Right atrium auricular region (tissue), 2 donors: ENCODE measurements around the gene PAGR1. TPM values are rescaled to one million over a fixed set of nuclear protein-coding genes. Genes with fewer than 3 reads are reported as not detected.
A peak's percentile ranks its signal among the peaks of the same experiment; 100 is the strongest.

ENCODE experiments used
- DNase-seq: peaks from one replicate; pipeline ENCODE4 v3.0.0-alpha.2; 2019; ENCODE audit warnings: low spot score
- H3K27ac ChIP-seq, 2 donors: fragments of 200-600 bp; sonication (generic); 1 replicate in 1 of 2; 2 replicates in 1 of 2; pipeline ENCODE4 v1.5.1; 2016 to 2019
- H3K27me3 ChIP-seq, 2 donors: fragments of 200-600 bp; sonication (generic); one replicate each; pipeline versions ENCODE4 v1.5.1 to v1.6.0; 2017 to 2019
- H3K36me3 ChIP-seq: fragments of 200-600 bp; sonication (generic); one replicate; pipeline ENCODE4 v1.5.1; 2016
- H3K4me1 ChIP-seq, 2 donors: fragments of 200-600 bp; sonication (generic); one replicate each; pipeline versions ENCODE4 v1.5.1 to v1.6.0; 2017 to 2019
- H3K4me3 ChIP-seq, 2 donors: fragments of 200-600 bp; sonication (generic); 1 replicate in 1 of 2; 2 replicates in 1 of 2; pipeline ENCODE4 v1.5.1; 2017 to 2019; ENCODE audit warnings: mild to moderate bottlenecking in 1 of 2, moderate library complexity in 1 of 2
- H3K9me3 ChIP-seq, 2 donors: fragments of 200-600 bp; sonication (generic); one replicate each; pipeline ENCODE4 v1.5.1; 2019
- total RNA-seq, 2 donors: library from RNA; depleted of rRNA; stranded (reverse); fragments of >200 nt; gene quantifications; one replicate each; pipeline ENCODE4 v1.1.0, GENCODE V29; 2016
- TF ChIP-seq, protein P1 (sequence below), 2 donors: fragments of 200-600 bp; sonication (generic); IDR thresholded peaks; one replicate each; pipeline ENCODE4 v1.5.1; 2019; ENCODE audit warnings: antibody characterized with exemption in 2 of 2

The PAGR1 gene
- total RNA-seq, 2 donors from 2014 or later: 23.5 to 27.3 TPM

- no peaks in the 10 kb centered on the region for H3K9me3 ChIP-seq
- H3K27me3 ChIP-seq: no peaks in the 10 kb centered on the region
- H3K4me1 ChIP-seq: peaks cover 0 to 68% of the 10 kb centered on the region in 2 donors
- H3K36me3 ChIP-seq: peaks cover 14% of the 10 kb centered on the region
- H3K27ac ChIP-seq: peak overlapping the region; percentile 94 to 96
- H3K4me3 ChIP-seq: peak overlapping the region; percentile 57 to 69
- TF ChIP-seq, protein P1, sequence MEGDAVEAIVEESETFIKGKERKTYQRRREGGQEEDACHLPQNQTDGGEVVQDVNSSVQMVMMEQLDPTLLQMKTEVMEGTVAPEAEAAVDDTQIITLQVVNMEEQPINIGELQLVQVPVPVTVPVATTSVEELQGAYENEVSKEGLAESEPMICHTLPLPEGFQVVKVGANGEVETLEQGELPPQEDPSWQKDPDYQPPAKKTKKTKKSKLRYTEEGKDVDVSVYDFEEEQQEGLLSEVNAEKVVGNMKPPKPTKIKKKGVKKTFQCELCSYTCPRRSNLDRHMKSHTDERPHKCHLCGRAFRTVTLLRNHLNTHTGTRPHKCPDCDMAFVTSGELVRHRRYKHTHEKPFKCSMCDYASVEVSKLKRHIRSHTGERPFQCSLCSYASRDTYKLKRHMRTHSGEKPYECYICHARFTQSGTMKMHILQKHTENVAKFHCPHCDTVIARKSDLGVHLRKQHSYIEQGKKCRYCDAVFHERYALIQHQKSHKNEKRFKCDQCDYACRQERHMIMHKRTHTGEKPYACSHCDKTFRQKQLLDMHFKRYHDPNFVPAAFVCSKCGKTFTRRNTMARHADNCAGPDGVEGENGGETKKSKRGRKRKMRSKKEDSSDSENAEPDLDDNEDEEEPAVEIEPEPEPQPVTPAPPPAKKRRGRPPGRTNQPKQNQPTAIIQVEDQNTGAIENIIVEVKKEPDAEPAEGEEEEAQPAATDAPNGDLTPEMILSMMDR (IDR thresholded peaks at IDR 0.05): peak in 1 of 2 donors; percentile 62
- DNase-seq: peak; percentile 91
These were observed 8.3 kb upstream of the PAGR1 start for GRCh38 chr16:29807426-29808218.

- Histone ChIP-seq H3K27me3 (no peaks in the 10 kb centered on the region), H3K4me1 (peaks cover 0 to 76% of the 10 kb centered on the region in 2 donors), H3K27ac (peak overlapping the region; percentile 94 to 96), H3K4me3 (peak overlapping the region; percentile 57 to 69), H3K36me3 (peaks cover 14% of the 10 kb centered on the region), H3K9me3 (no peaks in the 10 kb centered on the region)
- DNase-seq: no peak
- TF ChIP-seq, protein P1 (IDR thresholded peaks at IDR 0.05): no peak
These were observed 7.6 kb upstream of the PAGR1 start for GRCh38 chr16:29808219-29808900.

DNA sequence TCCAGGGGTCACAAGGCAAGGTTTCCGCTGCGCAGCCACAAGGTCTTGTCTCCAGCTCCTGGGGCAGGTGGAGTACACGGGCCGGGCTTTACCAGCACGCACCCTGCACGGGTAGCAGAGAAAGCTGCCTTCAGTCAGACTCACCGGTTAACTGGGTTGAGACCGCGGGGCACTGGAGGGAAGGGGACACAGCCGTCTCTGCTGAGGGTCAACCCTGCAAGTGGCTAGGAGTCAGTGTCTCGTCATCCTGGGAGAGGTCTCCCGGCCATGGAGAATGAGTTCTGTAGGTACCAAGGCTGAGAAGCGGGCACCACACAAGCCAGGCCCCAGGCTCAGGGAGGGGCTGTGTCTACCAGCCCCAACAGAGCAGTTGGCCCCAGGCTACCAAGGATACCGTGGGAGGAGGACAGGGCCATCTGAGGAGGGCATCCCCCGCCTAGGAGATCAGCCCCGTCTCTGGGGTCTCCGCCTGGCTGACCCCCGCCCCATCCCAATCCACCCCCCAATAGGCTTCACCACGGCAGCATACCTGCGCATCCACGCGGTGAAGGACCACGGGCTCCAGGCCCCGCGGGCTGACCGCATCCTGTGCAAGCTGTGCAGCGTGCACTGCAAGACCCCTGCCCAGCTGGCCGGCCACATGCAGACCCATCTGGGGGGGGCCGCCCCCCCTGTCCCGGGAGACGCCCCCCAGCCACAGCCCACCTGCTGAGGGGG lies 6.8 kb upstream of the PAGR1 start:
- Histone ChIP-seq H3K4me3 (peak overlapping the region in 1 of 2 donors; percentile 57), H3K9me3 (no peaks in the 10 kb centered on the region), H3K27me3 (no peaks in the 10 kb centered on the region), H3K36me3 (peaks cover 14% of the 10 kb centered on the region), H3K27ac (peak overlapping the region; percentile 94 to 96), H3K4me1 (peaks cover 0 to 75% of the 10 kb centered on the region in 2 donors)
- TF ChIP-seq, protein P1 (IDR thresholded peaks at IDR 0.05): no peak
- DNase-seq: no peak

DNA sequence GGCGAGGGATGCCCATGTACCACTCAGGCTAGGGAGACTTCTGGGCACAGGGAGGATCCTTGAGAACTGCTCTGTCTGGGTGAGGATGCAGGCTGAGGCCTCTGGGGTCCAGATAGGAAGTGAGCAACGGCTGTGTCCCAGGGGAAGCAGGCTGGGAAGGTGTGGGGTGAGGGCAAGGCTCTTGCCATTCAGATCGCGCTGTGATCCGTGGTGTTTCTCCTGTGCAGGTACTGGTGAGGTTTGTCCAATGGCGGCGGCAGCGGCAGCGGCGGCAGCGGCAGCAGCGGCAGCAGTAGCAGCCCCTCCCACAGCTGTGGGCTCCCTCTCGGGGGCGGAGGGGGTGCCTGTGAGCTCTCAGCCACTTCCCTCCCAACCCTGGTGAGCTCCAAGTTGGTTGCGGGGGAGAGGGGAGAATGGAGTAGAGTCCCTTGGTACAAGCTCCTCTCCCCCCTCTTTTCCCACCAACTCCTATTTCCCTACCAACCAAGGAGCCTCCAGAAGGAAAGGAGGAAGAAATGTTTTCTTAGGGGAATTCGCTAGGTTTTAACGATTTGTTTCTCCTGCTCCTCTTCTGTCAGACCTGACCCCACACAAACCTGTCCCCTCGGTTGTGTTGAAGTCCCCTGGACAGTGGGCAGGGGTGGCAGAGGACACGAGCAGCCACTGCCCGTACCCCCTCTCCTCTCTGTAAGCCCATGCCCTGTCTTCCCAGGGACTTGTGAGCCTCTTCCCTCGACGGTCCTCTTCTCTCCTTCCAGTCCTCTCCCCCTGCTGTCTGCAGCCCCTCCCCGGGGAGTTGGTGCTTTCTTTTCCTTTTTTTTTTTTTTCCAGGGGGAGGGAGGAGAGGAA lies 5.9 kb upstream of the PAGR1 start:
- TF ChIP-seq, protein P1 (IDR thresholded peaks at IDR 0.05): no peak
- peak overlapping the region; percentile 94 to 96 for H3K27ac ChIP-seq
- H3K9me3 ChIP-seq: no peaks in the 10 kb centered on the region
- no peaks in the 10 kb centered on the region for H3K27me3 ChIP-seq
- peaks cover 0 to 75% of the 10 kb centered on the region in 2 donors for H3K4me1 ChIP-seq
- DNase-seq: no peak
- H3K4me3 ChIP-seq: no peak overlapping the region
- H3K36me3 ChIP-seq: peaks cover 14% of the 10 kb centered on the region

GRCh38 chr16:29810699-29811169 lies 5.2 kb upstream of the PAGR1 start:
- H3K27ac ChIP-seq: peak overlapping the region; percentile 94 to 96
- no peaks in the 10 kb centered on the region for H3K9me3 ChIP-seq
- no peak for DNase-seq
- peak overlapping the region; percentile 55 to 64 for H3K4me3 ChIP-seq
- TF ChIP-seq, protein P1 (IDR thresholded peaks at IDR 0.05): no peak
- no peaks in the 10 kb centered on the region for H3K27me3 ChIP-seq
- H3K36me3 ChIP-seq: peaks cover 14% of the 10 kb centered on the region
- peaks cover 0 to 78% of the 10 kb centered on the region in 2 donors for H3K4me1 ChIP-seq
